Eye (tissue), 1 donor: ENCODE measurements around the gene NFIA.
"Not testable (repeated sequence)": the region's sequence is repeated elsewhere in the genome, so short reads cannot be mapped to it uniquely, and the experiment has no call there.

ENCODE experiments used
- DNase-seq: peaks from one replicate; pipeline ENCODE4 v3.0.0-alpha.2; 2015

NFIA gene

DNA sequence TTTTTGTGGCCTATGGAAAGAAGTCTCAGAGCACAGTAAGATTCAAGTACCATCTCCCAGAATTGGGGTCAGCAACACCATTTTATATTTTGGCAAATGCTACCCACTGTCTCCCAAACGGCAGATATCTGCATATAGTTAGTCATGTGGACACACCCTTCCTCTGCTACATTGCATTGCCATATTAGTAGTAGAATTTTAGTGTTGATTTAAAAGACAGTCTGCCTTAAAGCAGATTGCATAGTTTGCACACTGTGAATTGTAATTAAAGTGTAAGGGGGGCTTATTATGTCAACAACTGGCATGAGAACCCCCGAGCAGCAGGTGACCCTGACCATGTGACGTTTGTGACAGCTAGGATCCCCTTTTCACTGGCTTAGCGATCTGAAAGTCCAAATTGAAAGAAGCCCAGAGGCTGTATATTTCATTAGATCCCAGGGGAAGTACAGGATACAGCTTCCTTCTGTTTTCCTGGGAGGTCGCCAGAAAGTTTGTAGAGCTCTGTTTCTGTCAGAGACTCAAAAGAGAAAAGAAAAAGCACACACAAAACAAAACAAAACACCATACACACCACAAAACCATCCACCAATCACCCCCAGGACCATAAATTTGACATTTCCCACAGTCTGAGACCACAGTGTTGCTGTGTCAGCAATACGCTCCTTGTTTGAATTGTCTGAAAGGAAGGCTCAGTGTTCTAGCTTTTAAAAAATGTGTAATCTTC lies 172.4 kb downstream of the NFIA start:
- DNase-seq, result peak; percentile 65

DNA sequence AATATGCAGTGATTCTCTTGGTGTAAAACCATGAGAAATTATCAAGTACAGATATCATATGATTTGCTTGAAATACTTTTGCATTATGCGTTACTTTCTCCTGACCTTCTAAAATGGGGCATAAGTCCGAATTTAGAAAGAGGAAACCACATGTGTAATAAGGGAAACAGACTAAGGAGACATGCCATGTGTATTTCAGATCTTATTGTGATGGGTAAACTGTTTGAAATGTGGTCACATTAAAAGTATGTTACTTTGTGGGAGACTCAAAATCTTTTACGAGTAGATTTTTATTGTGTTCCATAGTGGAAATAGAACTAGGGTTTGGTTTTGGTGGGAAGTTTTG lies 173.0 kb downstream of the NFIA start:
- no peak for DNase-seq

DNA sequence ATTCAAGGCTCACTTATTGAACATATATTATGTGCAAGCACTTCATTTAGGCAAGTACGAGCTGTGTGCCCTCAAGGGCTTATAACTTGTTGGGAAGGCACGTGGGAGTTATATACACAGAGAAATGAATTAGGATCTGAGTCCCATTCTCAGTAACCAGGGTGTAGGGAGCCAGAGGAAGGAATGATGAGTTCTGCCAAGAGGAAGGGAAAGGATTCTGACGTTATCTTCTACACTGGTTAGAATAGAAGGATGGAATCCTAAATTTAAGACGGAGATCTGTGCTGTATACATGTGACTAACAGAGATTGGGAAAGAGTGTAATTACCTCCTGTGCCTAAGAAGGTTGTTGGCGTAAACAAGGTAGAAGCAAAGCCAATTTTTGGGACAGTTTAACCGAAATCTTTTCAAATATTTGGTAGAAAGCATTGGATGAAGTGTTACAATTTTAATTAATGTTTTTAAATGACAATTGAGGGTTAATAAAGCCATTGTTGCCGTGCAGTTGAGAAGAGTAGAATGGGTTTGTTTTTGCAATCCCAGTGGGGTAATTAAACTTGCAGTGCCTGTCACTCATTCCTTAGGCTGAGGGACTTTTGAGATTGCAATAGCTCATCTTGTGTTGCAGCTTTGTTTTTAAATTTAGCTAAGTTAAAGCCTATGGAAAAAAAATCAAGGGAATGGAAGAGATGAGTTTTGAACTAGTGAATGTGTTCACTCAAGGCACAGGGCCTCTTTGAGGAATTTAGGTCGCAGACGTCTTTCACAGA lies 177.2 kb downstream of the NFIA start:
- no peak for DNase-seq

DNA sequence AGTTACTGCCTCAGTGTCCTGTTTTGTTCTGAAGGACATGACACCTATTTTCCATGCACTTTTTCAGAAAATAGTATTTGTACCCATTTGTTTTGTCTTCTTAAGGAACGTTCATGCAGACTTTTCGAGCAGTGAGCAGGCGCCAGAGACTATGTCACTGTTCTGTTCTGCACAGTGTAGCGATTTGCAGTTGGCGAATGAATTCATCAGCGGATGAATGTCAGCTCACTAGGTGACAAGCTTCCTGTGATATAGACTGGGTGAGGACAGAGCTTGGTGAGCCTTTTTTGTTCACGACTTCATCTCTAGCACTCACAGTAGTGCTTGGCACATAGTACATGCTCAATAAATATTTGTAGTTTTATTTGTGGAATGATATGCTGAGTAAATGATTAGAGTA lies 177.8 kb downstream of the NFIA start:
- DNase-seq, result no peak

DNA sequence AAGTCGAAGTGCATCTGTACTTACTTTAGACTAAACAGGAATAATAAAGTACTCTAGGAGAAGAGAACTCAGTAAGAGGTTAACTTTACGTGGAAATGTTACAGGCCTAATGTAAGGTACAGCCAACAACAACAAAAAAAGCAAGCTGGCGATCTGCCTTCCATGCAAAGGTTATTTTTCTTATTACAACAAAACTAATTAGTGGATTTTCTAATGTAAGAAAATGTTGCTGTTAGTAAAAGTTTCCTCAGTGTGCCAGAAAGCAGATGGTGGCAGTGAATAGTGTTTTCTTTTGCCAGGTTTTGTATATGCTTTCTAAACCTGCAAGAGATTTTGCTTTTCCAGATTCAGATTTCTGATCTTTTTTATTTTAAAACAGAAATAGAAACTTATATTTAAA lies 179.2 kb downstream of the NFIA start:
- peak; percentile 39 for DNase-seq

DNA sequence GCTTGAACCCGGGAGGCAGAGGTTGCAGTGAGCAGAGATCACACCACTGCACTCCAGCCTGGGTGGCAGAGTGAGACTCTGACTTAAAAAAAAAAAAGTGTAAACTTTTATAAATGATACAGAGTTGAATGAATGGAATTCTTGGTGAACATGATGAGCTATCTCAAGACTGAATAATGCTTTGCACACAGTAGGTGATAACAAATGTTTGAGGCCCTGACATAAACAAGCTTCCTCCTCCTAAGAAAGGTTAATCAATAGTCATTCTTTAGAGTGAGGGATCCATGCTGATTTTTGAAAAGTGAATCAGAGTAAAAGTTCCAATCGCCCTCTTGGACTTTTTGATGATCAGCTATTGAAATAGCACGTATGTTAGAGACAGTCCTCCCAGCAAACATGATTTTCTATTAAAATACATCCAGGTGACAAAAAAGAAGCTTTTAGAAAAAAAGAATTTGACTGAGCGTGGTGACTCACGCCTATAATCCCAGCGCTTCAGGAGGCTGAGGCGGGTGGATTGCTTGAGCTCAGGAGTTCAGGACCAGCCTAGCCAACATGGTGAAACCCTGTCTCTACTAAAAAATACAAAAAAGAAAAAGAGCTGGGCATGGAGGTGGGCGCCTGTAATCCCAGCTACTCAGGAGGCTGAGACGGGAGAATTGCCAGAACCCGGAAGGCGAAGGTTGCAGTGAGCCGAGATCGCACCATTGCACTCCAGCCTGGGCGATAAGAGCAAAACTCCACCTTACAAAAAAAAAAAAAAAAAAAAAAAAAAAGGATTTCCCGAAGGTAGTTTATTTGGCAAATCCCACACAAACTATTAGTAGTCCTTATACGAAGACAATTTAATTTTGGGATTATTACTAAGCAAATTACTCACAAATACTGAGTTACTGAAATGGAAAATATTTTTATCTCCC lies 181.8 kb downstream of the NFIA start:
- DNase-seq, result no peak

DNA sequence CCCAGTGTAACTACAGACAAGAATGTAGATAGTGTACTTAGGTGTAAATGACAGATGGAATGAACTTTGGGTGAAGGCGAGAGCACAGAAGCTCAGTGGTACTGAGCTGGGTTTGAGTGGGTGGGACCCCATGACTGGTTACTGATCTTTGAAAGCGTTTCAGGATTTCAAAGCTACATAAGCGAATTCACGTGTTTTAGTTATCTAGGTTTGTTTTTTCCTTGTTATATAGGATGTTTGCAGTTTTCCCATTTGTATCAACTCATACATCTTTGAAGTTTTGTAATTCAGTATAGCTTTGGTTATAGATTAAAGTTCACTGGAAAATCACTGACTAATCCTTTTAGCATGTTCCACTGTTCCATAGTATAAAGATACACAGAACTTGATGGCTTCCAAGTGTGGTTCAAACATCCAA lies 182.5 kb downstream of the NFIA start:
- DNase-seq, result no peak

DNA sequence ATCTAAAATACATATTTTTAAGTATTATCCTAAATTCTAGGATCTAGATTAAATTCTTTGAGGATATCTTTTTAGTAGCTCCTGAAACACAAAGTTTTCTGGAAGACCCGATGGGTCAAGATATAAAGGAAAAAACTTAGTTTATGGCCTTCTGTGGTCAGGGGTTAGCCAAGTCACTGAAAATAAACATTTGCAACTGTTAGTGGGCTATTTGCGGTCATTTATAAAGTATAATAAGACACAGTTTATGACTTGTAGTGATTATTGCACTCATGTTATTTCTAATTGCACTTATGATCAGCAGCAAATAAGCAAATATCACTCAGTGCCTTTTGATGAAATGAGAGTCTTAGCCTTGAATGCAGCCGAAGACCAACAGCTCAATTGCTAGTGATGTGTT lies 183.3 kb downstream of the NFIA start:
- no peak for DNase-seq

DNA sequence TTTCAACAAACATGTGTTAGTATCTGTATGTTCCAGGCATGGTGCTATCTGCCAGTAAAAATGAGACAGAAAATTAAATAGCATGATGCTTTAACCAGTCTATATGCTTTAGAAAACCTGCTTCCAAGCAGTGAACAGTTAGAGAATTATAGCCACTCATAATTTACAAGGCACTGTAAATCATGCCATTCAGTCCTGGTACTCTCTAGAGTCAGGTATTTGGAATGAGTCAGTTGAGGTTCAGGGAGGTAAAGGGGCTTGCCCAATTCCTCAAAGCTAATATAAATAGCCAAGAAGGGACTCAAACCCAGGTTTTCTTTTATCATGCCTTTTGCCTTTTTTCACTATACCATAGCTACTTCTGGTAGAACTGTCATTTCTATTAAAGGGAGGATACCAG lies 184.4 kb downstream of the NFIA start:
- DNase-seq, result no peak

DNA sequence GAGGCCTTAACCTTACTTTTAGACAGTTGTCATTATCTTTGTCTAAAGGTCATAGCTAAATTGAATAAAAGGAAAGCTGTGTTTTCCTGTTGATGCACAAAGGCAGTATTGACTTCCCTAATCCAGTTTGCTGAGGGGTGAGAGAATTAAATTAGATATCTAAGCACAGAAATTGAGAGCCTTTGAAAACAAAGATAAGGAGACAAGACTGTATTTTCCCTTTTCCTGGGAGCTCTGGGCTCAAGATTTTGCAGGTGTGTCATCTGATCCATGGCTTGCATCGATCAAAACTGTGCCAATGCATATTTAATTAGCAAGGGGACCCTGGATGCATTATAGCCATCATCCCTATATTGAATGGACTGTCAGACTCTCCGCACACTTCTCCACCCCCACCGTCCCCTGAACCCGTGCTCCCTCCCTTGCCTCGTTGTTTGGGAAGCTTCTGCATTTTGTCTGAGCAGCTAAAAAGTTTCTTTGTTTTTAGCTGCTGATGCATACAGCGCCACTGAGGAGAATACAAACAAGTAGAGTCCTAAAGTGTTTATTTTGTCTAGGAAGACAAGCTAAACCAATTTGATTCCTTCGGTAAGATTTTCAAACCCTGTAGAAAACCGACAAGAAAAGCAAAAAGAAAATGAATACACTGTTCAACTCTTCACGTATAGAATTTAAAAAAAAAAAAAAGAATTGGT lies 186.3 kb downstream of the NFIA start:
- peak; percentile 35 for DNase-seq

DNA sequence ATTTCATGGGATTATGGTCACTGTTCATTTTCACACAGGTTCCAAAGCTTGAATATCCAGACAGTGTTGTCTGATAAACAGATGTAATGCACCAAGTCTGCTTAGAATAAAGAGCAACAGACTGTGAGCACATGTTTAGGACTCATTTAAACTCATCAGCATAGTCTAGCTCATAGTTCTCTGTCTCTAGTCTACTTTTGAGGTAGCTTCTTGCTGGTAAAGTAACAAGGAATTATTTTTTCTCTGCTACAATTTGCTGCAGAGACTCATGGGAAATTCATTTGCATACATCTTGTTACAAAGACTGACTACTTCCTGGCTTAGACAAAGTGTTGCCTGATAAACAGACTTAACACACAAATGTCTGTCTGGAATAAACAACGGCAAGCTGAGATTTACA lies 187.2 kb downstream of the NFIA start:
- DNase-seq, result no peak

DNA sequence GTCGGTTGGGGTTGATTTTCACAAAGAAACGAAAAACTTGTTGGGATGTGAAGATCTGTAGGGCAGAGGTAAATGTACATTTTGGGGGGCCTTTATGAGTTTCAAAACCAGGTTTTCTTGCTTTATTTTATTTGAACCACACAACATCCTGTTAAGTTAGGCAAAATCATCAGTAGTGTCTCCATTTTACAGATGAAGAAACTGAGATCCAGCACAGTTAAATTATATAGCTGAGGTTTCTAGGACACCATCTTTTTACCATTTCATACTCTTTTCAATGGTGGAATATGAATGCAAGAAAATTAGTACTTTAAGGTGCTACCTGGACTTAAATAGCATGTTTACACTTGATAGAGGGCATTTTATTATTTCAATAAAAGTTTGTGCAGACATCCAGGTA lies 187.7 kb downstream of the NFIA start:
- no peak for DNase-seq

DNA sequence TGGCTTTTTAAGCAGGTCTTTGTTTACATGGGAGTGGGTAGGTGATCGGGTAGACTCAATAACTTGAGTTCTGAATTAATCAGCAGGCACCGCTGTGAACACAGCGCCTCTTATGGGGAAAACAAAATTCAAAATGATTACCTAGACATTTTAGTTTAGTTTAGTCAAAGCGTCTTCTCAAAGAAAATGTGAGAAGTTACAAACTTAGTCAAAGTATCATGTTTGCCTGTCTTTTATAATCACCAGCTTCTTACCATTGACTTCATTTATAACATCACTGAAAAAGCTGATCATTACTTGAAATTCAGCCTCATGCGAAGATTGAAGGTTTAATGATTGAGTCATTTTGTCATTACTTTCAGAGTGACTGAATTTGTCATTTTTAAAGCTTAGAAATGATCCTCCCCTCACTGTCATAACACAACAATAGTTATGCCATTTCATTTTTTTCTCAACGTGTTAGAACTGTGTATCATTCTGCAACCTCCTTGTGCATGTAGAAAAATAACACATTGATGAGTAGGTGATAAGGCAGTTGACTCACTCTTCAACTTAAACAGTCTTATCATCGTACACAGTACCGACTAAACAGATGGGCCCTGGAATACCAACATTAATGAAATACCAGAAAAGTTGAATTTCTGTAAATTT lies 188.5 kb downstream of the NFIA start:
- DNase-seq, result no peak

DNA sequence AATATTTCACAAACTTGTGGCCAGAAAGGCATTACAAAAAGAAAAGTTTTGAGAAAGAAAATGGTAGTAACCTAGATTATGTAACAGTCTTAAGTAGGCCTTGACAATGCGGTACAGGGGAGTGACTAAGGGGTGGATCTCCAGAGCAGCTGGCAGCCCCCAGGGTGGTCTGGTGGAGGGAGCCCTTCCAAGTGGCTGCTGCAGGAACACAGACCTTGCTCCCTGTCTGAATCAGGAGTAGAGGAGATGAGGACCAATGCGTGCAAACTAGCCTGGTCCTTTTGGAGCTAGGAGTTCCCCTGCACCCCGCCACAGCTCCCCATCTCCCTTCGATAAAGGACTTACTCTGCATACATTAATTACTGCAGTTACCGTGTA lies 189.0 kb downstream of the NFIA start:
- DNase-seq, result no peak

DNA sequence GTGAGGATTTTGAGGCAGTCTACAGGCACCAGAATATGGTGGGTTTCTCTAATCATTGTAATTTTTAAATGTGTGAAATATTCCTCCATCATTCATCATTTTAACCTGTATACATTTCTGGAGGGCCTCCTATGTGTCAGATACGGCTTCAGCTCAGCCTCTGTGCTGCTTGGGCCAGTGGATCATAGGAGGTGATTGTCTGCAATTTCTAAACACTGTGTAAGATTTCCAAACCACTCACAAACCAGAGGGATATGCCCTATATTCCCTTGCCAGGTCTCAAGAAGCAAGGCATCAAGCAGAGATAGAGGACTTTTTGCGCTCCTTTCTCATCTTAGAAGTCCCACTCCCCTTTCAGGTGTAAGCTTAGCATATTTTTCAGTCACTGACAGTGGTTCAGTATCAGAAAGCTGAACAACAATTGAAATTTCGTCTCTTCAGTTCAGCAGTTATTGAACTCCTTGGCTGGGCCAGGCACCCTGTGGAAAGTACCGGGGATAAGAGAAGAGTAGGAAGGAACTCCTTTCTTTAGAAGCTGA lies 190.9 kb downstream of the NFIA start:
- no peak for DNase-seq

DNA sequence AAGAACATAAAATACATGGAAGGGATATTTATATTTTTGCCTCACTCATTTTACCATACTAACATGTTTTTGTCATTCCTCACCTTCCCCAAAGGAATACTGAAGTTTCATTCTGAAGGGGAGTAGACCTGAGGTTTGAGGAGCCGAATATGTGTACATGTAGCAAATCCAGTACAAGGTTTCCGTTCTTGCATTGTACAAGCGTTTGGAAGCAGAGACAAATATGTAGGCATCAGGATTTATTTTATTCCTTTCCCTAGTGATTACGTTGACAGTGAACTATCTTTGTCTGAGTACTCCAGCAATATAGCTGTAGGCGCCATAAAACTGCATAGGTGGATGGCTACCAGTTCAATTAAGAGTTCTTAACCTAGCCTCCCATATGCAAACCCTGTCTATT lies 191.5 kb downstream of the NFIA start:
- DNase-seq, result no peak

DNA sequence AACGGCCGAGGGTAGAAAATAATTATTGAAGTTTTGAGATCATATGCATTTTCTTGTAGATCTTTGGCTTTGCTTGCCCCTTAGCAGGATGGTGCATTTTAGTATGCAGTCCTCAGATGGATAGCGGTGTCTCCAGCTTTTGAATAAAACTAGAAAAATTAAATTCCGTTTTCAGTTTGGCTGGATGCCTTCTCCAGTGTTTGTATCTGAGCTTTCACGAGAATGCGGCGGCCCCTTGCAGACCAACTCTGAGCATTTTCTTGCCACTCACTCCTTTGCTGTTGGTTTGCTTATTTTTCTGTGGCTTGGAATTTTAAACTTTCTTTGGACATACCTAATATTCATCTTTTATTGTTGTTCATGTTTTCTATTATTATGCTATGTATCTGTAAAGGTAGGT lies 192.6 kb downstream of the NFIA start:
- DNase-seq, result no peak

DNA sequence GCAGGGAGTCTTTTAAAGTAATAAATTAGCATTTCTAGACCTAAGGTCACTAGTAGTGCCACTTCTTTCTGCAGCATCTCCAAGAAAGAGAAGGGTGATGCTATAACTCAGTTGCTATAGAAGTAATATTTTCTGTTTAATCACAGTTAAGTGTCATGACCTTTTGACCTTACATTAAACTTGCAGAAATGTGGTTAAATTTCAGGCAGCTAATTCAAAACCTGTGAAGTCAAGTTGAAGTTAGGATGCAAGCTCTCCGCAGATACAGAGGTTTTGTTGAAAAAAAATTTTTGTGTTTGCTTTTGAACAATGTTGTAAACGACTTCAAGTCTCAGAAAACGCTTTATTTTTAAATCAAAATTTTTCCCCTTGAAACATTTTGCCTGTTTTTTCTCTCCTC lies 193.9 kb downstream of the NFIA start:
- DNase-seq, result no peak

DNA sequence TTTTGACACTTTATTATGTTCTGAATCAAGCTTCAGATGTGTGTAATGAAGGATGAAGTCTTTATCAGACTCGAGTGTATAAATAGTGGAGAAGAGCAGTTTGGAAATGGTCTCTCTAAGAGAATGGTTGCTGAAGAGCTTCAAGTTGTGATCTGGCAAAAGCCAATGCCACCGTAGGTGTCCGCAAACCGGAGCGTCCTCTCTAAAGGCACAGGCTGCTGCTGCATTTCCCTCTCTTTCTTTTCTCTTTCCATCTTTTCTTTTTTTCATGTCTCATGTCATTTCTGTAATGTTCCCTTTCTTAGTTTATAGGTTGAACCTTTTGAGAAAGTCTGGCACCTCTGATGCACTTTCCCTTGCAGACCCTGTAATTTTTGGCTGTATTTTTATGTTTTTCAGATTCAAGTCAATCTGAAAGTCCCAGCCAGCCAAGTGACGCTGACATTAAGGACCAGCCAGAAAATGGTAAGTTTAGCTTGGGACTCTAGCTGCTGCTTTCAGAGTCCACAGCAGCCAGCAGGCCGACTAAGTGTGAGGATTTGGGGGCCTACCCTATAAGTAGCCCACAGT lies 194.8 kb downstream of the NFIA start:
- no peak for DNase-seq

DNA sequence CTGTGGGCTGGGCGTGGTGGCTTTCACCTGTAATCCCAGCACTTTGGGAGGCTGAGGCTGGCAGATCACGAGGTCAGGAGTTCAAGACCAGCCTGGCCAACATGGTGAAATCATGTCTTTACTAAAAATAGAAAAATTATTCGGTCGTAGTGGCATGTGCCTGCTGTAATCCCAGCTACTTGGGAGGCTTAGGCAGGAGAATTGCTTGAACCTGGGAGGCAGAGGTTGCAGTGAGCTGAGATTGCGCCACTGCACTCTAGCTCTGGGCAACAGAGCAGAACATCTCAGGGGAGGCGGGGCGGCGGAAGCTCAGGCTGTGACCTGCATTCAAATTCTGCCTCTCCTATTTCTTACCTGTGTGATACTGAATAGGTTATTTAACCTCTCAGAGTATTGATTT lies 196.1 kb downstream of the NFIA start:
- not testable (repeated sequence) for DNase-seq

DNA sequence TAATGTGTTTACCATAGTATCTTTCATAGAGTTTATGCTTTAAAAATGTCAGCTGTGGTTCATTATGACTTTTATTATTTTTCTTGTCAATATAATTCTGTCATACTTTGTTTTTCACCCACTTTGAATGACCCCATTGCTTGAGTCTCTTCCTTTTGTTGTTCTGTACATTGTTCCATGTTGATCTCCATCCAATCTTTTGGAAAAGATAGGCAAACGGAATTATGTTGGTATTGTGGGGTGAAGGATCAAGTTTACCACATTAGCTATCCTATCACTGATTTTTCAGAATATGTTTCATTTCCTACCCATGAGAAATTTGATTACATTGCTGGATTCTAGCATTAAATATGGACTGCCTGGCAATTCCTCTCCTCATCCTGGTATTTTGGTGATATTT lies 196.6 kb downstream of the NFIA start:
- no peak for DNase-seq

DNA sequence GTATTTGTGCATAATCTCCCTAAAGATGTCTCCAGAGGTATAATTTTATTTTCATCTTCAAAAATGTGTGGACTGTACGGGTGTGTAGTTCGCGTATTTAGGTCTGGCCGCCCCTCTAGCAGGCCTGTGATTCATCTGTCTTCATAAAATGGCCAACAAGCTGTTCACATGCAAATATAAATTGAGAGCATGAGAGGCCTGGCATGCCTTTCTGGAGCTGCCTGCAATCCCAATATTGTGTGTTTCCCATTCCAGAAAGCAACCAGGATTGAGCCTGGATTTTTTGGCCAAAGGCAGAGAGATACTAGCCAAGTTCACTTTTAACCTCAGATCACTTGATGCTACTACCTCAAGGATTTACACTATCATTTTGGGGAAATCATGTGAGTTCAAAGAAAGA lies 197.2 kb downstream of the NFIA start:
- DNase-seq, result no peak
